GM23338 (cell line): ENCODE results near the gene DNAJC15. TPM values are rescaled to one million over a fixed set of nuclear protein-coding genes. Genes with fewer than 3 reads are reported as not detected.

Source experiments
- ATAC-seq: fragments of 200-7000 bp; cut with Tn5 transposase; 3 replicates; pipeline ENCODE4 v1.9.1; 2020
- DNase-seq: peaks from one replicate; pipeline ENCODE4 v3.0.0-alpha.2; 2015; ENCODE audit warnings: low spot score
- H2AFZ ChIP-seq: fragments of 200-600 bp; sonication (generic); 2 replicates; pipeline ENCODE4 v1.8.0; 2016; ENCODE audit warnings: antibody characterized with exemption, mild to moderate bottlenecking, moderate library complexity
- H3F3A ChIP-seq: fragments of 200-600 bp; sonication (generic); replicated peaks from 2 replicates; pipeline ENCODE4 v1.8.0; 2017; ENCODE audit warnings: antibody characterized with exemption, mixed run types, low read depth
- H3K27ac ChIP-seq: fragments of 200-600 bp; sonication (generic); 2 replicates; pipeline ENCODE4 v1.6.1; 2016; ENCODE audit warnings: low read depth
- H3K27me3 ChIP-seq: fragments of 200-600 bp; sonication (generic); 2 replicates; pipeline ENCODE4 v1.8.0; 2016; ENCODE audit warnings: mild to moderate bottlenecking, mixed run types, moderate library complexity; ENCODE audit not compliant: insufficient read depth
- H3K36me3 ChIP-seq: fragments of 200-600 bp; sonication (generic); 2 replicates; pipeline ENCODE4 v1.8.0; 2016; ENCODE audit warnings: mild to moderate bottlenecking; ENCODE audit not compliant: insufficient read depth
- H3K4me1 ChIP-seq: fragments of 200-600 bp; sonication (generic); 2 replicates; pipeline ENCODE4 v1.8.0; 2016; ENCODE audit warnings: mild to moderate bottlenecking, moderate library complexity; ENCODE audit not compliant: insufficient read depth
- H3K4me2 ChIP-seq: fragments of 200-600 bp; sonication (generic); 2 replicates; pipeline ENCODE4 v1.7.1; 2017; ENCODE audit warnings: mixed run types
- H3K4me3 ChIP-seq: fragments of 200-600 bp; sonication (generic); 2 replicates; pipeline ENCODE4 v1.6.1; 2016; ENCODE audit warnings: mixed run types
- H3K79me2 ChIP-seq: fragments of 200-600 bp; sonication (generic); replicated peaks from 2 replicates; pipeline ENCODE4 v1.8.0; 2017; ENCODE audit warnings: mild to moderate bottlenecking; ENCODE audit not compliant: insufficient read depth
- H3K9me2 ChIP-seq: fragments of 200-600 bp; sonication (generic); 2 replicates; pipeline ENCODE4 v1.8.0; 2017; ENCODE audit not compliant: insufficient read depth
- H4K20me1 ChIP-seq: fragments of 200-600 bp; sonication (generic); replicated peaks from 2 replicates; pipeline ENCODE4 v1.8.0; 2017; ENCODE audit warnings: mild to moderate bottlenecking; ENCODE audit not compliant: insufficient read depth
- H3K27ac Mint-ChIP-seq: 2 replicates; pipeline ENCODE4 v1.8.0; 2020; ENCODE audit warnings: inconsistent platforms, mild to moderate bottlenecking, moderate library complexity, mixed read lengths
- H3K27me3 Mint-ChIP-seq: 3 replicates; pipeline ENCODE4 v1.8.0; 2022; ENCODE audit warnings: low read depth, mild to moderate bottlenecking, moderate library complexity, mixed read lengths, inconsistent platforms; ENCODE audit not compliant: insufficient read depth, poor library complexity
- H3K36me3 Mint-ChIP-seq: 3 replicates; pipeline ENCODE4 v1.8.0; 2021; ENCODE audit warnings: low read depth, mild to moderate bottlenecking, inconsistent platforms, moderate library complexity, mixed read lengths
- H3K4me1 Mint-ChIP-seq: 3 replicates; pipeline ENCODE4 v1.8.0; 2020; ENCODE audit warnings: mild to moderate bottlenecking, inconsistent platforms, mixed read lengths
- H3K4me3 Mint-ChIP-seq: 3 replicates; pipeline ENCODE4 v1.8.0; 2021; ENCODE audit warnings: moderate library complexity, mild to moderate bottlenecking, inconsistent platforms, mixed read lengths
- H3K9me3 Mint-ChIP-seq: 3 replicates; pipeline ENCODE4 v1.8.0; 2020; ENCODE audit warnings: moderate library complexity, mild to moderate bottlenecking, inconsistent platforms, mixed read lengths
- CREB1 ChIP-seq: fragments of 250-450 bp; sonication (Bioruptor Pico); IDR thresholded peaks from 2 replicates; pipeline ENCODE4 v1.5.0; 2020; ENCODE audit warnings: low read depth, mild to moderate bottlenecking, moderate library complexity
- CTCF ChIP-seq, 2 experiments: fragments of 200-600 bp in 1 of 2; sonication (generic) in 1 of 2; conservative IDR thresholded peaks; 2 replicates each; pipeline versions ENCODE4 v1.5.1 to v1.6.1; 2016 to 2017; ENCODE audit warnings: antibody characterized with exemption in 2 of 2, low read depth in 2 of 2, mild to moderate bottlenecking in 2 of 2, moderate library complexity in 1 of 2
- ETS1 ChIP-seq: IDR thresholded peaks from 2 replicates; pipeline ENCODE4 v1.6.1; 2016; ENCODE audit warnings: antibody characterized with exemption
- EZH2 ChIP-seq: fragments of 200-600 bp; sonication (generic); IDR thresholded peaks from one replicate; pipeline ENCODE4 v1.8.0; 2017; ENCODE audit warnings: antibody characterized with exemption, mild to moderate bottlenecking, low read depth; ENCODE audit not compliant: unreplicated experiment
- EZH2phosphoT487 ChIP-seq: fragments of 200-600 bp; sonication (generic); IDR thresholded peaks from one replicate; pipeline ENCODE4 v1.8.1; 2018; ENCODE audit warnings: antibody characterized with exemption; ENCODE audit not compliant: unreplicated experiment
- JUNB ChIP-seq: IDR thresholded peaks from one replicate; pipeline ENCODE4 v1.6.1; 2016; ENCODE audit warnings: antibody characterized with exemption; ENCODE audit not compliant: unreplicated experiment
- NANOG ChIP-seq: IDR thresholded peaks from 2 replicates; pipeline ENCODE4 v1.6.1; 2016; ENCODE audit warnings: antibody characterized with exemption, borderline replicate concordance
- POLR2AphosphoS5 ChIP-seq: IDR thresholded peaks from 2 replicates; pipeline ENCODE4 v1.6.1; 2016; ENCODE audit warnings: antibody characterized with exemption, low read depth
- STAT1 ChIP-seq: IDR thresholded peaks from one replicate; pipeline ENCODE4 v1.6.1; 2016; ENCODE audit warnings: antibody characterized with exemption; ENCODE audit not compliant: unreplicated experiment
- ZNF331 ChIP-seq: fragments of 250-450 bp; sonication (Bioruptor Pico); IDR thresholded peaks from 2 replicates; pipeline ENCODE4 v1.5.0; 2020; ENCODE audit warnings: low read depth, mild to moderate bottlenecking, moderate library complexity
- ZNF462 ChIP-seq: fragments of 250-450 bp; sonication (Bioruptor Pico); IDR thresholded peaks from 2 replicates; pipeline ENCODE4 v1.5.0; 2020; ENCODE audit warnings: mild to moderate bottlenecking, moderate library complexity
- polyA plus RNA-seq: library from polyadenylated mRNA; unstranded; fragments of >200 nt; fragmentation: Nextera tagmentation; extraction: Ambion mirVana; gene quantifications from 2 replicates; pipeline ENCODE4 v1.2.1, GENCODE V29; 2016
- total RNA-seq: library from RNA; depleted of rRNA; stranded (reverse); fragments of >200 nt; shearing (Covaris generic); gene quantifications from 2 replicates; pipeline ENCODE4 v1.2.3, GENCODE V29; 2014

Gene DNAJC15
- total and polyA plus RNA-seq, 2 experiments from 2014 or later: 11.4 to 80.4 TPM

- Mint-ChIP-seq H3K36me3 (no peaks in the 10 kb centered on the region), H3K4me1 (peaks cover 64% of the 10 kb centered on the region), H3K27me3 (peaks cover 3% of the 10 kb centered on the region), H3K27ac (0 out of 2 replicates have a peak overlapping the region, but pooled peaks have one; percentile 14), H3K9me3 (no peaks in the 10 kb centered on the region), H3K4me3 (no peak overlapping the region)
- no peaks in the 10 kb centered on the region for H4K20me1 ChIP-seq
- H3F3A ChIP-seq: no peaks in the 10 kb centered on the region
- TF ChIP-seq EZH2 (no peak), ETS1 (no peak), JUNB (no peak), CTCF (conservative IDR thresholded peaks at IDR 0.05; ENCODE audit: low read depth in 2 of 2) (no peak), POLR2AphosphoS5 (no peak)
- DNase-seq (peak; percentile 32), ATAC-seq (peak; percentile 24)
- 0 out of 2 replicates have a peak overlapping the region, but pooled peaks have one; percentile 7 for H3K4me2 ChIP-seq
- H2AFZ ChIP-seq: peak overlapping the region; percentile 85
- H3K27ac ChIP-seq: peak overlapping the region; percentile 75; the same call in 1 of the 2 replicates
- H3K36me3 ChIP-seq: no peaks in the 10 kb centered on the region
- no peaks in the 10 kb centered on the region for H3K27me3 ChIP-seq
- no peak overlapping the region for H3K4me3 ChIP-seq
- H3K9me2 ChIP-seq: peaks cover 14% of the 10 kb centered on the region
- H3K4me1 ChIP-seq: peaks cover 35% of the 10 kb centered on the region
- no peaks in the 10 kb centered on the region for H3K79me2 ChIP-seq
Observed at GRCh38 chr13:43136920-43137575, 113.7 kb downstream of the DNAJC15 start.

GRCh38 chr13:43139211-43139610 is 115.8 kb downstream of the DNAJC15 start:
- Mint-ChIP-seq H3K9me3 (no peaks in the 10 kb centered on the region), H3K4me1 (peaks cover 50% of the 10 kb centered on the region), H3K27ac (no peak overlapping the region), H3K36me3 (no peaks in the 10 kb centered on the region), H3K4me3 (no peak overlapping the region), H3K27me3 (peaks cover 3% of the 10 kb centered on the region)
- H3K9me2 ChIP-seq: peaks cover 14% of the 10 kb centered on the region
- H3K79me2 ChIP-seq: no peaks in the 10 kb centered on the region
- H3F3A ChIP-seq: no peaks in the 10 kb centered on the region
- H2AFZ ChIP-seq: no peak overlapping the region
- ATAC-seq: no peak
- DNase-seq: no peak
- no peak overlapping the region for H3K4me2 ChIP-seq
- no peak overlapping the region for H3K27ac ChIP-seq
- H4K20me1 ChIP-seq: no peaks in the 10 kb centered on the region
- H3K4me3 ChIP-seq: no peak overlapping the region
- no peaks in the 10 kb centered on the region for H3K36me3 ChIP-seq
- H3K27me3 ChIP-seq: no peaks in the 10 kb centered on the region
- H3K4me1 ChIP-seq: peaks cover 22% of the 10 kb centered on the region
- TF ChIP-seq JUNB (no peak), NANOG (no peak), STAT1 (no peak), ZNF462 (no peak), ZNF331 (no peak), POLR2AphosphoS5 (no peak), ETS1 (no peak), EZH2phosphoT487 (no peak), CREB1 (CRISPR knock-in tag) (no peak)
